Inflammatory macrophage treated with lipopolysaccharide for 4 hours (primary cell): ENCODE results near the gene KLHL10.
"Not testable (repeated sequence)": the region's sequence is repeated elsewhere in the genome, so short reads cannot be mapped to it uniquely, and the experiment has no call there.

ENCODE experiments used
- DNase-seq: peaks from one replicate; pipeline ENCODE4 v3.0.0-alpha.2; 2020

The KLHL10 gene

GRCh38 chr17:41813699-41814124 is 23.9 kb upstream of the KLHL10 start:
- DNase-seq: no peak

GRCh38 chr17:41814195-41814594 is 23.4 kb upstream of the KLHL10 start:
- no peak for DNase-seq

GRCh38 chr17:41816637-41817320 is 20.8 kb upstream of the KLHL10 start:
- DNase-seq: no peak

- DNase-seq: no peak
Observed at GRCh38 chr17:41818024-41818423, 19.6 kb upstream of the KLHL10 start.

GRCh38 chr17:41821776-41822175 is 15.8 kb upstream of the KLHL10 start:
- DNase-seq: no peak

GRCh38 chr17:41822216-41823140 is 15.1 kb upstream of the KLHL10 start:
- DNase-seq: no peak

GRCh38 chr17:41823141-41823524 is 14.5 kb upstream of the KLHL10 start:
- no peak for DNase-seq

GRCh38 chr17:41823580-41823979 is 14.0 kb upstream of the KLHL10 start:
- DNase-seq: no peak

- DNase-seq: no peak
Observed at GRCh38 chr17:41824086-41824485, 13.5 kb upstream of the KLHL10 start.

- no peak for DNase-seq
Observed at GRCh38 chr17:41825175-41825845, 12.3 kb upstream of the KLHL10 start.

- DNase-seq: not testable (repeated sequence)
Observed at GRCh38 chr17:41829961-41830360, 7.7 kb upstream of the KLHL10 start.

GRCh38 chr17:41835214-41835799 is 2.3 kb upstream of the KLHL10 start:
- peak; percentile 38 for DNase-seq

- peak; percentile 28 for DNase-seq
Observed at GRCh38 chr17:41835800-41836549, 1.6 kb upstream of the KLHL10 start, which contains the start of gene NT5C3B. TSS of gene NT5C3B (minus strand) at chr17:41836232. CDS start at chr17:41836193, 39 bp downstream.

GRCh38 chr17:41836550-41837196 is 952 bp upstream of the KLHL10 start:
- no peak for DNase-seq

- not testable (repeated sequence) for DNase-seq
Observed at GRCh38 chr17:41839448-41839847, 1.8 kb downstream of the KLHL10 start.

GRCh38 chr17:41840781-41841180 is 3.2 kb downstream of the KLHL10 start:
- DNase-seq: not testable (repeated sequence)

GRCh38 chr17:41844971-41845370 is 7.3 kb downstream of the KLHL10 start:
- DNase-seq: no peak

GRCh38 chr17:41848788-41849187 is 11.2 kb downstream of the KLHL10 start:
- DNase-seq: no peak

- DNase-seq: no peak
Observed at GRCh38 chr17:41849251-41849990, 11.8 kb downstream of the KLHL10 start.

- DNase-seq: not testable (repeated sequence)
Observed at GRCh38 chr17:41851382-41851781, 13.8 kb downstream of the KLHL10 start.
